K562 (cell line): ENCODE measurements around the gene ZNF679. TPM values are rescaled to one million over a fixed set of nuclear protein-coding genes. Genes with fewer than 3 reads are reported as not detected.

Source experiments
- ATAC-seq: fragments of 200-7000 bp; cut with Tn5 transposase; 3 replicates; pipeline ENCODE4 v1.9.1; 2020; ENCODE audit warnings: moderate library complexity
- BruUV-seq: library from RNA; stranded (reverse); fragments of 400-500 nt; replicated peaks from 2 replicates; lab custom pipeline; 2021; lab: Mats Ljungman, UMichigan
- CTCF ChIA-PET: fragments of 300-600 bp; formaldehyde crosslinking; extraction: SDS; loops from one replicate; lab custom pipeline; 2021; ENCODE audit warnings: low intra/inter-chr PET ratio; lab: Yijun Ruan, JAX
- POLR2A ChIA-PET: fragments of 300-600, 350-650 bp; sonication (Branson Sonifier 250); formaldehyde crosslinking; extraction: SDS; loops from one replicate; lab custom pipeline; 2021; ENCODE audit warnings: antibody characterized with exemption, inconsistent platforms; lab: Yijun Ruan, JAX
- DNase-seq, 4 experiments: peaks; one replicate each; pipeline versions ENCODE4 v3.0.0 to v3.0.0-alpha.2; 2011 to 2018; ENCODE audit warnings: low spot score in 3 of 4, mixed read lengths in 3 of 4; ENCODE audit errors: extremely low read depth in 1 of 4
- FAIRE-seq: peaks from 2 replicates; lab custom pipeline; 2011; peaks lifted over from hg19 to GRCh38; lab: Jason Lieb, UNC
- H2AFZ ChIP-seq: 2 replicates; pipeline ENCODE4 v1.6.0; 2011; ENCODE audit warnings: low read depth, low read length, control low read depth, inconsistent platforms
- H3K27ac ChIP-seq: fragments of 200-600 bp; 3 replicates; pipeline ENCODE4 v1.8.0; 2011; ENCODE audit warnings: low read depth, mild to moderate bottlenecking, control low read depth, inconsistent platforms, low read length, moderate library complexity, mixed read lengths; ENCODE audit errors: extremely low read depth
- H3K27me3 ChIP-seq, 2 experiments: fragments of 300-600 bp in 1 of 2; 2 replicates in 1 of 2; 3 replicates in 1 of 2; pipeline versions ENCODE4 v1.6.0 to v1.8.0; 2011; ENCODE audit warnings: inconsistent platforms in 2 of 2, low read length in 2 of 2, mild to moderate bottlenecking in 1 of 2, mixed read lengths in 1 of 2, moderate library complexity in 1 of 2; ENCODE audit not compliant: control insufficient read depth in 2 of 2, insufficient read depth in 2 of 2
- H3K36me3 ChIP-seq: fragments of 300-600 bp; 3 replicates; pipeline ENCODE4 v1.8.0; 2011; ENCODE audit warnings: mild to moderate bottlenecking, low read length, inconsistent platforms; ENCODE audit not compliant: control insufficient read depth, insufficient read depth
- H3K4me1 ChIP-seq, 2 experiments: fragments of 200-600 bp in 1 of 2; replicated peaks in 1 of 2; 2 replicates in 1 of 2; 3 replicates in 1 of 2; pipeline versions ENCODE4 v1.5.1 to v1.8.0; 2011; ENCODE audit warnings: inconsistent platforms in 2 of 2, low read length in 2 of 2, mild to moderate bottlenecking in 1 of 2, mixed read lengths in 1 of 2, moderate library complexity in 1 of 2; ENCODE audit not compliant: control insufficient read depth in 2 of 2, insufficient read depth in 2 of 2
- H3K4me2 ChIP-seq: 2 replicates; pipeline ENCODE4 v1.6.1; 2011; ENCODE audit warnings: low read length, control low read depth, inconsistent platforms, mixed read lengths; ENCODE audit not compliant: insufficient read depth
- H3K4me3 ChIP-seq: fragments of 200-600 bp; sonication (generic), shearing (Covaris generic); 2 replicates; pipeline ENCODE4 v1.5.1; 2016; ENCODE audit warnings: control low read depth, inconsistent platforms
- H3K79me2 ChIP-seq: fragments of 200-600 bp; 3 replicates; pipeline ENCODE4 v1.8.0; 2011; ENCODE audit warnings: low read length, inconsistent platforms; ENCODE audit not compliant: control insufficient read depth, insufficient read depth
- H3K9ac ChIP-seq, 2 experiments: 2 replicates each; pipeline versions ENCODE4 v1.6.0 to v1.6.1; 2011; ENCODE audit warnings: low read depth in 2 of 2, low read length in 2 of 2, control low read depth in 1 of 2, inconsistent platforms in 1 of 2, mild to moderate bottlenecking in 1 of 2, mixed read lengths in 1 of 2; ENCODE audit not compliant: insufficient read depth in 1 of 2
- H3K9me1 ChIP-seq: one replicate; pipeline ENCODE4 v1.6.0; 2011; ENCODE audit warnings: inconsistent platforms, mild to moderate bottlenecking, low read length, moderate library complexity; ENCODE audit not compliant: control insufficient read depth, insufficient read depth
- H3K9me3 ChIP-seq: replicated peaks from 2 replicates; pipeline ENCODE4 v1.5.1; 2011; ENCODE audit warnings: low read depth, low read length, inconsistent platforms; ENCODE audit not compliant: control insufficient read depth, insufficient read depth
- H4K20me1 ChIP-seq: replicated peaks from 2 replicates; pipeline ENCODE4 v1.6.1; 2011; ENCODE audit warnings: low read length, inconsistent platforms, mixed read lengths; ENCODE audit not compliant: control insufficient read depth, insufficient read depth
- DACH1 ChIP-seq: fragments of 450-650 bp; IDR thresholded peaks from 2 replicates; pipeline ENCODE4 v1.6.1; 2018; ENCODE audit not compliant: partially characterized antibody
- NFXL1 ChIP-seq: fragments of 450-650 bp; formaldehyde crosslinking; IDR thresholded peaks from 2 replicates; pipeline ENCODE4 v1.4.0; 2021; ENCODE audit warnings: mild to moderate bottlenecking
- SMAD3 ChIP-seq: fragments of 450-650 bp; formaldehyde crosslinking; conservative IDR thresholded peaks from 2 replicates; pipeline ENCODE4 v1.4.0; 2020; ENCODE audit warnings: mild to moderate bottlenecking
- TEAD4 ChIP-seq, 2 experiments: sonication (generic) in 1 of 2; formaldehyde crosslinking in 1 of 2; IDR thresholded peaks; 2 replicates each; pipeline versions ENCODE4 v1.6.1 to v1.8.0; 2012 to 2022; ENCODE audit warnings: borderline replicate concordance in 1 of 2, inconsistent platforms in 1 of 2, low read length in 1 of 2, mild to moderate bottlenecking in 1 of 2, missing genetic modification reagents in 1 of 2
- WGBS: fragments of 100-300 bp; shearing (Covaris generic); methylation state at CpG from one replicate; pipeline ENCODE4 v1.1.6; 2016; ENCODE audit warnings: low coverage, mixed read lengths; ENCODE audit not compliant: insufficient coverage; ENCODE audit errors: missing lambda C conversion rate; 5-methylcytosine and 5-hydroxymethylcytosine counted together
- in situ Hi-C: fragments of 300-500 bp; cut with MboI; formaldehyde crosslinking; loops from 4 replicates; pipeline ENCODE4 v1.15.0; 2018; ENCODE audit warnings: inconsistent platforms, mixed read lengths
- intact Hi-C: fragments of 100-400 bp; cut with micrococcal nuclease; formaldehyde crosslinking; loops from 2 replicates; pipeline ENCODE4 v1.14.2; 2022
- polyA plus RNA-seq, 8 experiments: library from polyadenylated mRNA; depleted of rRNA in 4 of 8; stranded (reverse) in 5 of 8; unstranded in 3 of 8; fragments of >200 nt; fragmentation: Nextera tagmentation in 2 of 8; fragmentation: Illumina TruSeq in 1 of 8; extraction: Ambion mirVana in 2 of 8; extraction: Trizol in 1 of 8; gene quantifications; 2 replicates each; pipeline versions ENCODE4 v1.2.1 to v1.2.3, GENCODE V29; 2011 to 2014; ENCODE audit warnings: inconsistent platforms in 1 of 8, missing spikeins in 1 of 8
- total RNA-seq, 7 experiments: library from RNA; depleted of rRNA in 6 of 7; stranded (reverse); fragments of >200 nt in 6 of 7; fragmentation: Illumina TruSeq in 2 of 7; extraction: Trizol in 2 of 7; gene quantifications; 2 replicates each; pipeline versions ENCODE4 v1.2.1 to v1.2.3, GENCODE V29; 2011 to 2021; ENCODE audit warnings: low replicate concordance in 1 of 7
- TF ChIP-seq, protein P1 (sequence below): IDR thresholded peaks from 3 replicates; pipeline ENCODE4 v1.6.1; 2011; ENCODE audit warnings: borderline replicate concordance, mild to moderate bottlenecking, moderate library complexity; ENCODE audit not compliant: insufficient read length; ENCODE audit errors: extremely low read depth

ZNF679 gene
- total and polyA plus RNA-seq, 9 of the 15 experiments (the other 6 are each of a cell fraction or from before 2014, with no cell fraction given): not detected

DNA sequence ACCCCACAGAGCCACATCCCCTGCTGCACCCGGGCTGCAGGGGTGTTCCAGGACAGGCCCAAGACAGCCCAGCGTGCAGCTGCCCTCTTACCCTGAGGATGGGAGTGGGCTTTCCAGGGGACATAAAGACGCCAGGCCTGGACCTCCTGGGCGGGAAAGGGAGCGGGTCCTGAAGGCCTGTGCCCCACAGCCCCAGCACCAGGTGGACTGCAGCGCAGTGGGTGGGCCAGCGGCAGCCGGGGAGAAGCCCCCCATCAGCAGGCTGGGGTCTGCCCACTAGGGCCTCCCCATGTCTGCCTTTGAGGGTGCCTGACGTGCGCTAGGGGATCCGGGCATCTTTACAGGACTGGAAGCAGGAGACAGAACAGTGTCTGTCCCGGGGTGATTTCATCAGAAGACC, 43.9 kb upstream of the ZNF679 start:
- Histone ChIP-seq H3K27ac (no peak overlapping the region), H3K36me3 (no peaks in the 10 kb centered on the region), H3K9me3 (no peaks in the 10 kb centered on the region), H3K79me2 (no peaks in the 10 kb centered on the region), H2AFZ (no peak overlapping the region), H3K27me3 (no peaks in the 10 kb centered on the region), H3K4me1 (no peaks in the 10 kb centered on the region; a peak in 1 of 5 replicates), H3K4me2 (no peak overlapping the region)
- in situ Hi-C loops: no loop called here
- CTCF ChIA-PET: no interaction called here
- FAIRE-seq (no peak), DNase-seq (no peak), ATAC-seq (no peak)
- intact Hi-C loops: no loop called here
- POLR2A ChIA-PET: no interaction called here
- 4% methylated on average over 10 of the region's 12 CpGs for WGBS
- TF ChIP-seq DACH1: no peak
- no peak for TF ChIP-seq SMAD3 (CRISPR knock-in tag)
- no peak for TF ChIP-seq TEAD4 (IDR thresholded peaks at IDR 0.05; ENCODE audit: low read length)
- no peak for TF ChIP-seq TEAD4 (CRISPR knock-in tag; IDR thresholded peaks at IDR 0.05; ENCODE audit: borderline replicate concordance)
- TF ChIP-seq, protein P1, sequence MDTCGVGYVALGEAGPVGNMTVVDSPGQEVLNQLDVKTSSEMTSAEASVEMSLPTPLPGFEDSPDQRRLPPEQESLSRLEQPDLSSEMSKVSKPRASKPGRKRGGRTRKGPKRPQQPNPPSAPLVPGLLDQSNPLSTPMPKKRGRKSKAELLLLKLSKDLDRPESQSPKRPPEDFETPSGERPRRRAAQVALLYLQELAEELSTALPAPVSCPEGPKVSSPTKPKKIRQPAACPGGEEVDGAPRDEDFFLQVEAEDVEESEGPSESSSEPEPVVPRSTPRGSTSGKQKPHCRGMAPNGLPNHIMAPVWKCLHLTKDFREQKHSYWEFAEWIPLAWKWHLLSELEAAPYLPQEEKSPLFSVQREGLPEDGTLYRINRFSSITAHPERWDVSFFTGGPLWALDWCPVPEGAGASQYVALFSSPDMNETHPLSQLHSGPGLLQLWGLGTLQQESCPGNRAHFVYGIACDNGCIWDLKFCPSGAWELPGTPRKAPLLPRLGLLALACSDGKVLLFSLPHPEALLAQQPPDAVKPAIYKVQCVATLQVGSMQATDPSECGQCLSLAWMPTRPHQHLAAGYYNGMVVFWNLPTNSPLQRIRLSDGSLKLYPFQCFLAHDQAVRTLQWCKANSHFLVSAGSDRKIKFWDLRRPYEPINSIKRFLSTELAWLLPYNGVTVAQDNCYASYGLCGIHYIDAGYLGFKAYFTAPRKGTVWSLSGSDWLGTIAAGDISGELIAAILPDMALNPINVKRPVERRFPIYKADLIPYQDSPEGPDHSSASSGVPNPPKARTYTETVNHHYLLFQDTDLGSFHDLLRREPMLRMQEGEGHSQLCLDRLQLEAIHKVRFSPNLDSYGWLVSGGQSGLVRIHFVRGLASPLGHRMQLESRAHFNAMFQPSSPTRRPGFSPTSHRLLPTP: no peak
- no peak for TF ChIP-seq NFXL1 (CRISPR knock-in tag)
- TF ChIP-seq, all 486 proteins: peak for 0
- no TSS peak for BruUV-seq
- H4K20me1 ChIP-seq: no peaks in the 10 kb centered on the region
- no peaks in the 10 kb centered on the region for H3K9me1 ChIP-seq
- H3K4me3 ChIP-seq: no peak overlapping the region
- no peak overlapping the region for H3K9ac ChIP-seq
